Osteocyte (in vitro differentiated cells): ENCODE measurements around the gene SULT2B1. TPM values are rescaled to one million over a fixed set of nuclear protein-coding genes. Genes with fewer than 3 reads are reported as not detected.

Experiments used
- DNase-seq: peaks from one replicate; pipeline ENCODE4 v3.0.0; 2021; ENCODE audit warnings: mixed read lengths; ENCODE audit not compliant: unreplicated experiment; ENCODE audit errors: extremely low spot score
- H3K27ac Mint-ChIP-seq: one replicate; pipeline ENCODE4 v1.8.0; 2021; ENCODE audit warnings: mild to moderate bottlenecking, mixed read lengths; ENCODE audit not compliant: unreplicated experiment
- H3K27me3 Mint-ChIP-seq: one replicate; pipeline ENCODE4 v1.8.0; 2021; ENCODE audit warnings: mixed read lengths; ENCODE audit not compliant: unreplicated experiment
- H3K36me3 Mint-ChIP-seq: one replicate; pipeline ENCODE4 v1.8.0; 2021; ENCODE audit warnings: mixed read lengths; ENCODE audit not compliant: unreplicated experiment
- H3K4me1 Mint-ChIP-seq: one replicate; pipeline ENCODE4 v1.8.0; 2021; ENCODE audit warnings: mixed read lengths; ENCODE audit not compliant: unreplicated experiment
- H3K4me3 Mint-ChIP-seq: one replicate; pipeline ENCODE4 v1.8.0; 2021; ENCODE audit warnings: mild to moderate bottlenecking, moderate library complexity, mixed read lengths; ENCODE audit not compliant: unreplicated experiment
- H3K9me3 Mint-ChIP-seq: one replicate; pipeline ENCODE4 v1.8.0; 2021; ENCODE audit warnings: mixed read lengths; ENCODE audit not compliant: unreplicated experiment
- total RNA-seq: library from RNA; stranded (reverse); gene quantifications from 2 replicates; pipeline ENCODE4 v1.2.1, GENCODE V29; 2021
- TF ChIP-seq, protein P1 (sequence below): fragments of 200-600 bp; sonication (generic); IDR thresholded peaks from 2 replicates; pipeline ENCODE4 v1.5.0; 2021; ENCODE audit warnings: antibody characterized with exemption, mild to moderate bottlenecking, moderate library complexity

The SULT2B1 gene
- total RNA-seq, 1 donor from 2014 or later: not detected

GRCh38 chr19:48603001-48603400 is 51.0 kb downstream of the SULT2B1 start:
- H3K4me3 Mint-ChIP-seq: no peak overlapping the region
- H3K27me3 Mint-ChIP-seq: peaks cover 4% of the 10 kb centered on the region
- H3K36me3 Mint-ChIP-seq: no peaks in the 10 kb centered on the region
- H3K4me1 Mint-ChIP-seq: no peaks in the 10 kb centered on the region
- TF ChIP-seq, protein P1, sequence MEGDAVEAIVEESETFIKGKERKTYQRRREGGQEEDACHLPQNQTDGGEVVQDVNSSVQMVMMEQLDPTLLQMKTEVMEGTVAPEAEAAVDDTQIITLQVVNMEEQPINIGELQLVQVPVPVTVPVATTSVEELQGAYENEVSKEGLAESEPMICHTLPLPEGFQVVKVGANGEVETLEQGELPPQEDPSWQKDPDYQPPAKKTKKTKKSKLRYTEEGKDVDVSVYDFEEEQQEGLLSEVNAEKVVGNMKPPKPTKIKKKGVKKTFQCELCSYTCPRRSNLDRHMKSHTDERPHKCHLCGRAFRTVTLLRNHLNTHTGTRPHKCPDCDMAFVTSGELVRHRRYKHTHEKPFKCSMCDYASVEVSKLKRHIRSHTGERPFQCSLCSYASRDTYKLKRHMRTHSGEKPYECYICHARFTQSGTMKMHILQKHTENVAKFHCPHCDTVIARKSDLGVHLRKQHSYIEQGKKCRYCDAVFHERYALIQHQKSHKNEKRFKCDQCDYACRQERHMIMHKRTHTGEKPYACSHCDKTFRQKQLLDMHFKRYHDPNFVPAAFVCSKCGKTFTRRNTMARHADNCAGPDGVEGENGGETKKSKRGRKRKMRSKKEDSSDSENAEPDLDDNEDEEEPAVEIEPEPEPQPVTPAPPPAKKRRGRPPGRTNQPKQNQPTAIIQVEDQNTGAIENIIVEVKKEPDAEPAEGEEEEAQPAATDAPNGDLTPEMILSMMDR: no peak
- no peak overlapping the region for H3K27ac Mint-ChIP-seq
- no peak for DNase-seq
- H3K9me3 Mint-ChIP-seq: no peaks in the 10 kb centered on the region

- DNase-seq: no peak
- H3K27me3 Mint-ChIP-seq: peaks cover 4% of the 10 kb centered on the region
- no peaks in the 10 kb centered on the region for H3K9me3 Mint-ChIP-seq
- TF ChIP-seq, protein P1: no peak
- H3K27ac Mint-ChIP-seq: no peak overlapping the region
- no peak overlapping the region for H3K4me3 Mint-ChIP-seq
- H3K36me3 Mint-ChIP-seq: no peaks in the 10 kb centered on the region
- H3K4me1 Mint-ChIP-seq: no peaks in the 10 kb centered on the region
These were observed 51.5 kb downstream of the SULT2B1 start for GRCh38 chr19:48603449-48603848.

GRCh38 chr19:48603850-48604249 is 51.9 kb downstream of the SULT2B1 start:
- Mint-ChIP-seq H3K9me3 (no peaks in the 10 kb centered on the region), H3K27me3 (peaks cover under 1% of the 10 kb centered on the region), H3K4me3 (no peak overlapping the region), H3K27ac (no peak overlapping the region), H3K4me1 (peaks cover under 1% of the 10 kb centered on the region), H3K36me3 (no peaks in the 10 kb centered on the region)
- TF ChIP-seq, protein P1: no peak
- no peak for DNase-seq

GRCh38 chr19:48606463-48607358 is 54.7 kb downstream of the SULT2B1 start, which contains the start of gene SPACA4:
SPACA4 (plus strand) TSS chr19:48606742; CDS start chr19:48606979, 237 bp downstream.
- Mint-ChIP-seq H3K9me3 (no peaks in the 10 kb centered on the region), H3K4me1 (peaks cover 2% of the 10 kb centered on the region), H3K36me3 (no peaks in the 10 kb centered on the region), H3K27ac (no peak within 1 kb of the TSS), H3K4me3 (no peak within 1 kb of the TSS), H3K27me3 (no peaks in the 10 kb centered on the region)
- TF ChIP-seq, protein P1: no peak
- no peak for DNase-seq

GRCh38 chr19:48607359-48607755 is 55.4 kb downstream of the SULT2B1 start:
- no peaks in the 10 kb centered on the region for H3K27me3 Mint-ChIP-seq
- no peaks in the 10 kb centered on the region for H3K36me3 Mint-ChIP-seq
- H3K4me3 Mint-ChIP-seq: no peak overlapping the region
- H3K9me3 Mint-ChIP-seq: no peaks in the 10 kb centered on the region
- TF ChIP-seq, protein P1: no peak
- peaks cover 2% of the 10 kb centered on the region for H3K4me1 Mint-ChIP-seq
- no peak overlapping the region for H3K27ac Mint-ChIP-seq
- no peak for DNase-seq
